Glomerular visceral epithelial cell (primary cell): Measurements from ENCODE around the gene PSD4.

Experiments used
- DNase-seq: peaks from one replicate; pipeline ENCODE4 v3.0.0-alpha.2; 2016; ENCODE audit errors: extremely low spot score

Gene PSD4

DNA sequence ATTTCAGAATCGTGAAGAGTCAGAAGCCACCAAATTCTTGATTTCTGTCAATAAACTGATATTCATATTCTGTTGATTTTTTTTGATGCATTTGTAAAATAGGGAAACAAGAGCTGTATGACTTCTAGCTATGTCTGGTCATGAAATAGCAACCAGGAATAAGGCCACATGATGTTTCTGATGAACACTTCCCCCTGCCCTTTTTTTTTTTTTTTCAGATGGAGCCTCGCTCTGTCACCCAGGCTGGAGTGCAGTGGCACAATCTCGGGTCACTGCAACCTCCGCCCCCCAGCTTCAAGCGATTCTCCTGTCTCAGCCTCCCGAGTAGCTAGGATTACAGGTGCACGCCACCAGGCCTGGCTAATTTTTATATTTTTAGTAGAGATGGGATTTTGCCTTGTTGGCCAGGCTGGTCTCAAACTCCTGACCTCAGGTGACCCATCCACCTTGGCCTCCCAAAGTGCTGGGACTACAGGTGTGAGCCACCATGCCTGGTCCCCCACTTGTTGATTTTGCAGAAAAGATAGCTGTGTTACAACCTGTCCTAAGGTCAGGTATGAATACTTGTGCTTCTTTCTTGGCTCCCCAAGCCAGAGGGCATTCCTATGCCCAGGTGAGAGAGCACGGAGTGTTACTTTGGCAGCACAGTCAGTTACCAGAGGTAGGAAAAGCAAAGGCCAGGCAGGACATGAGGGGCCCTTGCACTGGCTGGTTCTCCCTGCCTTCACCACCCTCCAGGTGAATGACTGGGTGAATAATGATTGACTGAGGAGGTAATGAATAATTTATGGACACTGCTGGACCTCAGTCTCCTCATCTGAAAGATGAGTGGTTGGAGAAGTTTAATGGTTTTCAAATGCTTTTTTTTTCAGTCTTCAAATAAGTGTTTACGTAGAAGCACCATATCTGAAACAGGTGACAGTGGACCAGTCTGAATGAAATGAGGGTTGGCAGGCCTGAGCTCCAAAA lies 65.4 kb downstream of the PSD4 start:
- no peak for DNase-seq

GRCh38 chr2:113240150-113240914 lies 66.6 kb downstream of the PSD4 start:
- DNase-seq: peak; percentile 95

- peak; percentile 100 for DNase-seq
Observed at GRCh38 chr2:113240915-113241911, 67.4 kb downstream of the PSD4 start.

DNA sequence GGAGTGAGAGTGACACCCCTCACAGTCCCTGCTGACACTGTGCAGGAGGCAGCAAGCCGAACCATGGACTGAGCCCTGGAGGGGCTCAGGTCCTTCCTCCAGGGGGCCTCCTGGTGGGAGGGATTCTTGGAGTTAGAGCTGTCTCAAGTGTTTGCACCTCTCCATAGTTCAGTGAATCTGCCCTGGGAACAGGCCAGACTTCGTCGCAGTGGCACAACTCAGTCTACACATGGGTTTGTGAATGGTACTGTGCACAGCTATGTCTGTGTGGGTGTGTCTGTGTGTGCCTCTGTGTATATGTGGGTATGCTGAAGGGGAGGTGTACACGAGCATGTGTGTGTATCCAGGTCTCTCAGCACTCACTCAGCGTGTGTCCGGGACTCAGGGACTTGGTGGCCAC lies 68.6 kb downstream of the PSD4 start:
- peak; percentile 38 for DNase-seq

- no peak for DNase-seq
Observed at GRCh38 chr2:113245276-113245711, 71.5 kb downstream of the PSD4 start.

GRCh38 chr2:113246606-113247005 lies 72.8 kb downstream of the PSD4 start:
- no peak for DNase-seq

DNA sequence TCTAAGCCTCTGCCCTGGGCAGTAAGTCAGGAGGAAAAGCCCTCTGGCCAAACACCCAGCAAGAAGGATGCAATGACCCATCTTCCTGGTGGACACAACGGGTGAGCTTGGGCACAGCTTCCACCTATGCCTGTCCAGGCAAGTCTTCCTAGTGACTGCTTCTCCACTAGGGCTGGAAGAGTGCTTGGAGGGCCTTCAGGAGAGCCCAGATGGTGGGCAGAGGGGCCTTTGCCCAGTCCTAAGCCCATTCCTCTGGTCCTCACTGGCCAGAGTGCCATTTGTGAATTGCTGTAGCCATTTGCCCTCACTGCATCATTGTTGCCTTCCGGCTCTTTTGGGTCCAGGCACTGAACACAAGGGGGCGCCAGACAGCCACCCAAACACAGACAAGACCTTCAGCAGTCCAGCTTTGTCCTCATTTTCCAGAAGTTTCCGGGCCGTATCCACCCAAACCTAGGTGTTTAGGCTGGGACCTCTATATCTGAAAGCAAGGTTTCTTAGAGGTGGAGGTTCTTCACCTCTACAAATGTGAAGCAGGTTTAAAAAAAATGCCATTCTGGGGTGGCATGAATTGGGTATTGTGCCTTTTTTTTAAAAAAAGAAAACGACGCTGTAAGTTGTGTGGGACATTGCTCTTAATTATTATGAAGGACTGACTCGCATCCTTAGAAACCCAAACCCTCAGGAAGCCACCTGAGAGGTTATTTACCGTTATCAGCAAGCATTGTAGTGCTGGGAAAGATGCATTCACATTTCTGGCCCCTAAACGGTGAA lies 75.4 kb downstream of the PSD4 start:
- peak; percentile 77 for DNase-seq

- peak; percentile 32 for DNase-seq
Observed at GRCh38 chr2:113251118-113251517, 77.3 kb downstream of the PSD4 start.

- no peak for DNase-seq
Observed at GRCh38 chr2:113252047-113252590, 78.3 kb downstream of the PSD4 start.

DNA sequence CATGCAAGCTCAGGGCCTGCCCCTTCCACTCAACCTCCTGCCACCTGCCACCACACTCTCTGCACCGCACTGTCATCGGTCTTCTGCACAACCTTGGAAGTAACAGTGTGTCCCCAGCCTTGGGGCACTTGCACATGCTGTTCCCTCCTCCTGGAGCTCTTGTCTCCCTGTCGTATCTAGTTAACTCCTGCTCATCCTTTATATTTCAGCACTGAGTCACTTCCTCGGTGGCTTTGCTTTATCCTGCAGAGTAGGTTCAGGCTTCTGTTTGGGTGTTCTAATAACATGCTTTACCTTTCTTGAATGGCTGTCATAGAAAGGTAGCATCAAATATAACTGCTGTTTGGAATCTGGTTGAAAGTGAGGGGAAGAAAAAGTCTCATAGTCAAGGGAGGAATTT lies 79.7 kb downstream of the PSD4 start:
- no peak for DNase-seq

DNA sequence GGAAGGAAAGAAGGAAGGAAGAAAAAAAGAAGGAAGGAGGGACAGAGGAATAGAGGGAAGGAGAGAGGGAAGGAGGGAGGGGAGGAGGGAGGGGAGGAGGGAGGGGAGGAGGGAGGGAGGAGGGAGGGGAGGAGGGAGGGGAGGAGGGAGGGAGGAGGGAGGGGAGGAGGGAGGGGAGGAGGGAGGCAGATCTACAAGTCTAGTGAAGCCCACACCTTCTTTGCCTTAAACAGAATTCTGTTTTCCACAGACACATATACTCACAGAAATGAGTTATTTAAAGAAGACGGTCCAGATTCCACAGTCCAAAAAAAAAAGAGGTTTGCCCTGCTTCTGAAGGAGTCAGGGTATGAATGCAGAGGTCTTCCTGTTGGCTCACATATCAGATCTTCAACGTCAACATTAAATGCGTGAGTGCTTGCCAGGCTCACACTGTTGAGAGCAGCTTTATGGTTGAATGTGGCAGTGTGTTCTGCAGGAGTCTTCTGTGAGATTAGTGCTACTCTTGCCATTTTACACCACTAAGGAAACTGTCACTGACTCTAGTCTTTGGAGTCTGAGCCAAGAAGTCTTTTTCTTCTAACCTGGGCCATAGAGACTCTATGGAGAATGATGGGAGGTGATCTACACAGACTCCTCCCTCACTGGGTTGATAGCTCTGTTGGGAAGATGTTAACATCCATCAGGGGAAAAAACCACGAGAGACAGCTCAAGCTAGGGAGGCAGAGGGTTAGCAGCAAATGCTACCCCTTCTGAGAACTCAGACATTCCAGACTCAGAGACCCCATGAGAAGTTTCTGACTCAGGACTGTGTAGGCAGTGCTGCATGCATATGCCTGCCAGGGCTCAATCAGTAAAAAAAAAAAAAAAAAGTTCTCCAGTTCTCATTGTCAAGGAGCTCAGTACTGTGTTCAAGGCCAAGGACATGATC lies 81.6 kb downstream of the PSD4 start:
- DNase-seq: no peak

DNA sequence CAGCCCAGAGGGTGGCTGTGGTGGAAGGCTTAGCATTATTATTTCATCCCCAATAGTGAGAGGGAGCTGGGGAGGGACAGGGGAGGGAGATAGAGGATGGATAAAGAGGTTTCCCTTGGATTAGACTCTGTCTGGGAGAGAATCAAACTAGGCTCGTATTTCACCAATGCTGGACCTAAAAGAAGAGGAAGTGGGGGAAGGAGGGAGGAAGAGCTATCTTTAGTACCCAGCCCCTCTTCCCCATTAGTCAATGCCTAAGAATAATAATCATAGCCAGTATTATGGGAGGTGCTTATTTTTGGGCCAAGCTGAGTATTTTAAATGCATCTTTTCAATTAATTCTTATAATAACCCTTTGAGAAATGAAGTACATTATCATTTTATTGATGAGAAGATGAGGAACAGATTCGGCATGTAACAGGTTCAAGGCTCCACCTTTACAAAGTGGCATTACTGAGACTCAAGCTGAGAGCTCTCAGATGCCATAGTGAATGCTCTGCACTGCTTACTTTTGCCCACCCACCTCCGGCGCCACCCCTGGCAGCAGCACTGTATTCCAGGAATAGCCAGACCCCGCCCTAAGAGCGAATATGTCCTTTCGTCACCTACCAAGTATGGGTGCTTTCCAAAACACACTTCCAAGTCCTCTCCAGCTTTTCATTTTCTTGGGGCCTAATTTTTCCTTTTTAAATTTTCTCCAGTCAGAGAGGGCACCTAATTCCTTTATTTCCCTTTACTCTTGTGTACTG lies 83.9 kb downstream of the PSD4 start:
- DNase-seq: no peak

- no peak for DNase-seq
Observed at GRCh38 chr2:113258471-113259147, 84.8 kb downstream of the PSD4 start.
